NCI-H128 (cell line): Measurements from ENCODE around the gene POLR1A.

Experiments used
- DNase-seq: peaks from one replicate; lab custom pipeline; 2025; ENCODE audit not compliant: unreplicated experiment; lab: John Stamatoyannopoulos, UW

Gene POLR1A

GRCh38 chr2:86097114-86097896 lies 8.4 kb downstream of the POLR1A start:
- DNase-seq: no peak

- no peak for DNase-seq
These were observed 11.5 kb downstream of the POLR1A start for GRCh38 chr2:86094229-86094628.

GRCh38 chr2:86087936-86088850 lies 17.5 kb downstream of the POLR1A start:
- DNase-seq: no peak

GRCh38 chr2:86082756-86083155 lies 22.9 kb downstream of the POLR1A start:
- no peak for DNase-seq

GRCh38 chr2:86081724-86082123 lies 24.0 kb downstream of the POLR1A start:
- no peak for DNase-seq

GRCh38 chr2:86079981-86080911 lies 25.4 kb downstream of the POLR1A start:
- DNase-seq: no peak

GRCh38 chr2:86078774-86079545 lies 26.7 kb downstream of the POLR1A start:
- peak; percentile 30 for DNase-seq

GRCh38 chr2:86075886-86076285 lies 29.8 kb downstream of the POLR1A start:
- DNase-seq: no peak

- DNase-seq: no peak
These were observed 30.9 kb downstream of the POLR1A start for GRCh38 chr2:86074811-86075210.

GRCh38 chr2:86074256-86074655 lies 31.4 kb downstream of the POLR1A start:
- no peak for DNase-seq

- no peak for DNase-seq
These were observed 32.5 kb downstream of the POLR1A start for GRCh38 chr2:86073225-86073624.

GRCh38 chr2:86072271-86072858 lies 33.3 kb downstream of the POLR1A start:
- no peak for DNase-seq

- DNase-seq: no peak
These were observed 34.8 kb downstream of the POLR1A start for GRCh38 chr2:86070868-86071267.

GRCh38 chr2:86069783-86070339 lies 35.8 kb downstream of the POLR1A start:
- no peak for DNase-seq

- DNase-seq: no peak
These were observed 36.5 kb downstream of the POLR1A start for GRCh38 chr2:86069091-86069685.

GRCh38 chr2:86068648-86069047 lies 37.0 kb downstream of the POLR1A start:
- DNase-seq: no peak

- DNase-seq: no peak
These were observed 37.5 kb downstream of the POLR1A start for GRCh38 chr2:86068136-86068588.

GRCh38 chr2:86066915-86067314 lies 38.8 kb downstream of the POLR1A start:
- DNase-seq: no peak

GRCh38 chr2:86066007-86066578 lies 39.6 kb downstream of the POLR1A start:
- no peak for DNase-seq
